Upper lobe of left lung (tissue), 6 donors: ENCODE results near the gene UBAP1. TPM values are rescaled to one million over a fixed set of nuclear protein-coding genes. Genes with fewer than 3 reads are reported as not detected.
"Not testable (repeated sequence)": the region's sequence is repeated elsewhere in the genome, so short reads cannot be mapped to it uniquely, and the experiment has no call there.

Experiments used
- ATAC-seq, 2 donors: fragments of 200-7000 bp; cut with Tn5 transposase; one replicate each; pipeline ENCODE4 v1.9.1; 2022; ENCODE audit warnings: mild to moderate bottlenecking in 2 of 2, moderate library complexity in 2 of 2; ENCODE audit not compliant: low FRiP score in 2 of 2
- DNase-seq, 2 donors: peaks; one replicate each; pipeline ENCODE4 v3.0.0-alpha.2; 2019 to 2020
- H3K27ac ChIP-seq, 4 donors: fragments of 200-600 bp; sonication (generic); one replicate each; pipeline ENCODE4 v1.5.1; 2016 to 2019
- H3K27me3 ChIP-seq, 4 donors: fragments of 200-600 bp; sonication (generic); one replicate each; pipeline ENCODE4 v1.5.1; 2017 to 2019
- H3K36me3 ChIP-seq, 4 donors: fragments of 200-600 bp; sonication (generic); one replicate each; pipeline ENCODE4 v1.5.1; 2016 to 2019
- H3K4me1 ChIP-seq, 4 donors: fragments of 200-600 bp; sonication (generic); one replicate each; pipeline ENCODE4 v1.5.1; 2018 to 2019
- H3K4me3 ChIP-seq, 4 donors: fragments of 200-600 bp; sonication (generic); one replicate each; pipeline ENCODE4 v1.5.1; 2017 to 2019; ENCODE audit warnings: mild to moderate bottlenecking in 2 of 4, moderate library complexity in 1 of 4
- H3K9me3 ChIP-seq, 4 donors: fragments of 200-600 bp; sonication (generic); one replicate each; pipeline ENCODE4 v1.5.1; 2018 to 2019
- CTCF ChIP-seq, 6 experiments: fragments of 450-650 bp in 4 of 6; fragments of 200-600 bp in 2 of 6; sonication (generic) in 2 of 6; IDR thresholded peaks; one replicate each; pipeline ENCODE4 v1.5.1; 2016 to 2019; ENCODE audit warnings: antibody characterized with exemption in 6 of 6
- EP300 ChIP-seq, 4 donors: sonication (generic); formaldehyde crosslinking; IDR thresholded peaks; one replicate each; pipeline ENCODE4 v1.5.1; 2017; ENCODE audit warnings: antibody characterized with exemption in 4 of 4, control low read depth in 2 of 4
- POLR2A ChIP-seq, 4 donors: fragments of 450-650 bp; IDR thresholded peaks; one replicate each; pipeline ENCODE4 v1.5.1; 2016 to 2017; ENCODE audit warnings: antibody characterized with exemption in 4 of 4, mild to moderate bottlenecking in 2 of 4
- POLR2AphosphoS5 ChIP-seq, 2 donors: sonication (generic); formaldehyde crosslinking; IDR thresholded peaks; one replicate each; pipeline ENCODE4 v1.5.1; 2017; ENCODE audit warnings: antibody characterized with exemption in 2 of 2
- WGBS, 2 donors: methylation state at CpG; one replicate each; pipeline ENCODE4 v1.1.5; 2017 to 2018; 5-methylcytosine and 5-hydroxymethylcytosine counted together
- total RNA-seq, 6 donors: library from RNA; depleted of rRNA in 4 of 6; stranded (reverse); fragments of >200 nt in 4 of 6; gene quantifications; one replicate each; pipeline versions ENCODE4 v1.1.0 to v1.2.1, GENCODE V29; 2016 to 2021
- donor health status: DM: no; HTN: no; CAD: no; lungs with moderate emphysema.
- donor health status: DM: no; HTN: yes; CAD: no; lungs with severe emphysema.

UBAP1 gene
- total RNA-seq, 6 donors from 2014 or later = 37.7 to 62.2 (median 48.1) TPM

GRCh38 chr9:34220218-34220617, 41.4 kb downstream of the UBAP1 start:
- WGBS, 2 donors = 96 to 98% methylated on average over 8 of the region's 8 CpGs
- no peak for ATAC-seq
- TF ChIP-seq POLR2A (IDR thresholded peaks at IDR 0.05) = no peak
- no peak for TF ChIP-seq POLR2AphosphoS5 (IDR thresholded peaks at IDR 0.05)
- TF ChIP-seq CTCF (IDR thresholded peaks at IDR 0.05) = no peak
- TF ChIP-seq EP300 (IDR thresholded peaks at IDR 0.05) = no peak

DNA sequence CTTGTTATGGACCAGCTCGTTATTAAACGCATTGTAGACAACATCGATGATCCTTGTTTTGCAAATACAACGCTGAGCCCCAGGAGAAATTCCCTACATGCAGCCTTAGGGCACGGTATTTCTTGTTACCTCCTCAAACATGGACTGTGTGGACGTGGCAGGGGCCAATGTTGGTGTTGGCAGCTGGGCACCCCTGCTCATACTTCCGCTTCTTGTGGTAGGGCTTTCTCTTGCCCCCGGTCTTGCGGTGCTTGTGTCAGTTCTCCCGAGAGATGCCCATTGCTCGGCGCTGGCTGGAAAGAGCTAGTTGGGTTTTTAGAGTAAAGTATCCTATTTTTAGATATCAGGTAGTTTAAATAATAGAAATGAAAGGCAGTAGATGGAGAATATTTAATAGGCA, 45.5 kb downstream of the UBAP1 start:
- Histone ChIP-seq H3K27ac (no peak overlapping the region), H3K9me3 (no peaks in the 10 kb centered on the region), H3K4me1 (no peaks in the 10 kb centered on the region), H3K27me3 (no peaks in the 10 kb centered on the region), H3K36me3 (peaks cover 0 to 9% (median 2%) of the 10 kb centered on the region in 4 donors), H3K4me3 (no peak overlapping the region)
- ATAC-seq = no peak
- TF ChIP-seq POLR2AphosphoS5 (IDR thresholded peaks at IDR 0.05) (no peak), CTCF (IDR thresholded peaks at IDR 0.05) (no peak), EP300 (IDR thresholded peaks at IDR 0.05) (no peak), POLR2A (IDR thresholded peaks at IDR 0.05) (no peak)
- WGBS, 2 donors = 92 to 99% methylated on average over 12 of the region's 12 CpGs
- DNase-seq = no peak

More at GRCh38 chr9:34220218-34220617, 41.4 kb downstream of the UBAP1 start:
- DNase-seq = no peak
- no peak overlapping the region for H3K4me3 ChIP-seq
- no peaks in the 10 kb centered on the region for H3K4me1 ChIP-seq
- peaks cover 0 to 9% (median 2%) of the 10 kb centered on the region in 4 donors for H3K36me3 ChIP-seq
- H3K27me3 ChIP-seq = no peaks in the 10 kb centered on the region
- no peaks in the 10 kb centered on the region for H3K9me3 ChIP-seq
- no peak overlapping the region for H3K27ac ChIP-seq

DNA sequence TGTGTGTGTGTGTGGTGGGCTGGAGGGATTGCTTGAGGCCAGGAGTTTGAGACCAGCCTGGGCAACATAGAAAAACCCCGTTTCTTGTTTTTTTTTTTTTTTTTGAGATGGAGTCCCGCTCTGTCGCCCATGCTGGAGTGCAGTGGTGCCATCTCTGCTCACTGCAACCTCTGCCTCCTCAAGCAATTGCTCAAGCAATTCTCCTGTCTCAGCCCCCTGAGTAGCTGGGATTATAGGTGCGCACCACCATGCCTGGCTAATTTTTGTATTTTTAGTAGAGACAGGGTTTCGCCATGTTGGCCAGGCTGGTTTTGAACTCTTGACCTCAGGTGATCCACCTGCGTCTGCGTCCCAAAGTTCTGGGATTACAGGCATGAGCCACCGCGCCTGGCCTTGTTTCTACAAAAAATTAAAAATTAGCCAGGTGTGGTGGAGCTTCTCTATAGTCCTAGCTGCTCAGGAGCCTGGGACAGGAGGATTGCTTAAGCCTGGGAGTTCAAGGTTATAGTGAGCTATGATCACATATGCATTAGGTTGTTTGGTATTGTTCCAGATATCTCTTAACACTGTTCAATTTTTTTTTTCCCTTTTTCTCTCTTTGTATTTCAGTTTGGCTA, 47.4 kb downstream of the UBAP1 start:
- H3K27me3 ChIP-seq, H3K9me3 ChIP-seq, H3K27ac ChIP-seq, H3K4me1 ChIP-seq, H3K4me3 ChIP-seq, ATAC-seq, H3K36me3 ChIP-seq, DNase-seq: not testable (repeated sequence)
- WGBS, 2 donors = 95 to 96% methylated on average over 9 of the region's 9 CpGs

GRCh38 chr9:34227445-34227844, 48.6 kb downstream of the UBAP1 start:
- ATAC-seq (no peak), DNase-seq (no peak)
- Histone ChIP-seq H3K9me3 (no peaks in the 10 kb centered on the region), H3K27ac (no peak overlapping the region), H3K27me3 (no peaks in the 10 kb centered on the region), H3K4me1 (no peaks in the 10 kb centered on the region), H3K4me3 (no peak overlapping the region), H3K36me3 (peaks cover 0 to 9% (median 0%) of the 10 kb centered on the region in 4 donors)
- TF ChIP-seq POLR2A (IDR thresholded peaks at IDR 0.05) (no peak), EP300 (IDR thresholded peaks at IDR 0.05) (no peak), CTCF (IDR thresholded peaks at IDR 0.05) (no peak), POLR2AphosphoS5 (IDR thresholded peaks at IDR 0.05) (no peak)
- 72 to 97% methylated on average over 2 of the region's 2 CpGs for WGBS, 2 donors

DNA sequence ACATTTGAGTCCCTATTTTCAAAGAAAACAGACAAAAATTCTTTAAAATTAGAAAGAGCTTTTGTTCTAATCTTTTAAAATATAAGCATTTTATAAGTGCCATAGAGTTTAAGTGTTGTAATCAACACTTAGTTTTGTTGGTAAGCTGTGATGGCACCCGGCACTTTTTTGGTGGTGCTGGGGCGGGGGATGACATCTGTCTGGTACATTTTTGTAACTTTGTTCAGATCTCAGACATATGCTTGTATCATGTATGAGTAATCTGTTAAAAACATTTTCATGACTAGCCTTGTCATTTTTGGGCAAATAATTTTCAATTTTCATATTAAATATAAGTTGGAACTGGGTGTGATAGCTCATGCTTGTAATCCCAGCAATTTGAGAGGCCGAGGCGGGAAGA, 51.7 kb downstream of the UBAP1 start:
- ATAC-seq (no peak), DNase-seq (no peak)
- Histone ChIP-seq H3K36me3 (peaks cover 3 to 14% (median 6%) of the 10 kb centered on the region in 4 donors), H3K27ac (no peak overlapping the region), H3K27me3 (no peaks in the 10 kb centered on the region), H3K9me3 (no peaks in the 10 kb centered on the region), H3K4me3 (no peak overlapping the region), H3K4me1 (peaks cover 0 to 5% (median 2%) of the 10 kb centered on the region in 4 donors)
- WGBS, 2 donors = 93 to 94% methylated on average over 4 of the region's 4 CpGs
- no peak for TF ChIP-seq POLR2AphosphoS5 (IDR thresholded peaks at IDR 0.05)
- no peak for TF ChIP-seq EP300 (IDR thresholded peaks at IDR 0.05)
- no peak for TF ChIP-seq CTCF (IDR thresholded peaks at IDR 0.05)
- no peak for TF ChIP-seq POLR2A (IDR thresholded peaks at IDR 0.05)
